Fibroblast of peridontal ligament (primary cell): ENCODE measurements around the gene MRPL38.
"Not testable (repeated sequence)": the region's sequence is repeated elsewhere in the genome, so short reads cannot be mapped to it uniquely, and the experiment has no call there.

Experiments used
- DNase-seq: peaks from one replicate; pipeline ENCODE4 v3.0.0-alpha.2; 2010; ENCODE audit errors: extremely low read depth

Gene MRPL38

GRCh38 chr17:75896415-75897159 is 8.1 kb downstream of the MRPL38 start, which contains the start of gene TRIM65:
TSS of gene TRIM65 (minus strand) at chr17:75896951. CDS start at chr17:75896937, 14 bp downstream.
- peak; percentile 63 for DNase-seq

GRCh38 chr17:75895370-75896155 is 9.1 kb downstream of the MRPL38 start:
- DNase-seq: no peak

- peak; percentile 25 for DNase-seq
Observed at GRCh38 chr17:75894049-75894733, 10.5 kb downstream of the MRPL38 start.

GRCh38 chr17:75893305-75894048 is 11.2 kb downstream of the MRPL38 start:
- no peak for DNase-seq

- DNase-seq: no peak
Observed at GRCh38 chr17:75892556-75893224, 12.0 kb downstream of the MRPL38 start.

- DNase-seq: no peak
Observed at GRCh38 chr17:75891605-75892555, 12.8 kb downstream of the MRPL38 start.

GRCh38 chr17:75891022-75891604 is 13.6 kb downstream of the MRPL38 start:
- DNase-seq: no peak

GRCh38 chr17:75889454-75889853 is 15.2 kb downstream of the MRPL38 start:
- DNase-seq: no peak

GRCh38 chr17:75888484-75888883 is 16.2 kb downstream of the MRPL38 start:
- no peak for DNase-seq

GRCh38 chr17:75885860-75886259 is 18.8 kb downstream of the MRPL38 start:
- DNase-seq: not testable (repeated sequence)

GRCh38 chr17:75885431-75885830 is 19.3 kb downstream of the MRPL38 start:
- DNase-seq: no peak

GRCh38 chr17:75881678-75882454 is 22.8 kb downstream of the MRPL38 start:
- DNase-seq: no peak

- DNase-seq: no peak
Observed at GRCh38 chr17:75880266-75880665, 24.4 kb downstream of the MRPL38 start.

GRCh38 chr17:75878174-75878998 is 26.3 kb downstream of the MRPL38 start, which contains the start of gene TRIM47:
TSS of gene TRIM47 (minus strand) at chr17:75878581. CDS start at chr17:75878548, 33 bp downstream.
- DNase-seq: peak; percentile 49

GRCh38 chr17:75877752-75878173 is 26.9 kb downstream of the MRPL38 start:
- DNase-seq: peak; percentile 61

- DNase-seq: peak; percentile 97
Observed at GRCh38 chr17:75876938-75877751, 27.5 kb downstream of the MRPL38 start.
